ENCODE measurements around the gene PANK3. TPM values are rescaled to one million over a fixed set of nuclear protein-coding genes. Genes with fewer than 3 reads are reported as not detected.
"Not testable (repeated sequence)": the region's sequence is repeated elsewhere in the genome, so short reads cannot be mapped to it uniquely, and the experiment has no call there.

Gene PANK3
- total and polyA plus RNA-seq, 4 donors: 10.9 to 79.4 (median 42.4) TPM

- H3K9me3 ChIP-seq (ENCODE audit: control insufficient read depth in 4 of 4, low read length in 3 of 4); H3K27ac ChIP-seq (ENCODE audit: low read depth in 1 of 2, low read length in 2 of 2); H3K27me3 ChIP-seq (ENCODE audit: control insufficient read depth in 4 of 4, insufficient read depth in 4 of 4, low read length in 3 of 4); DNase-seq (ENCODE audit: low spot score); H3K4me3 ChIP-seq (ENCODE audit: low read depth in 1 of 3, low read length in 3 of 3); H3K9ac ChIP-seq (ENCODE audit: low read depth in 1 of 2, low read length in 2 of 2); H3K36me3 ChIP-seq (ENCODE audit: control insufficient read depth in 4 of 4, insufficient read depth in 3 of 4, low read depth in 1 of 4, low read length in 3 of 4): not testable (repeated sequence)
- H3K4me1 ChIP-seq (ENCODE audit: control insufficient read depth in 4 of 4, insufficient read depth in 4 of 4, low read length in 3 of 4): peaks cover 6 to 35% (median 22%) of the 10 kb centered on the region in 4 donors
- WGBS: 77% methylated on average over 1 of the region's 1 CpG
- TF ChIP-seq HNF4A (conservative IDR thresholded peaks at IDR 0.05): peak; percentile 27 to 29
These were observed 17.0 kb upstream of the PANK3 start for GRCh38 chr5:168596122-168596521.

- Histone ChIP-seq H3K27me3 (ENCODE audit: control insufficient read depth in 4 of 4, insufficient read depth in 4 of 4, low read length in 3 of 4) (no peaks in the 10 kb centered on the region), H3K36me3 (ENCODE audit: control insufficient read depth in 4 of 4, insufficient read depth in 3 of 4, low read depth in 1 of 4, low read length in 3 of 4) (no peaks in the 10 kb centered on the region), H3K4me1 (ENCODE audit: control insufficient read depth in 4 of 4, insufficient read depth in 4 of 4, low read length in 3 of 4) (peaks cover 9 to 30% (median 20%) of the 10 kb centered on the region in 4 donors), H3K9ac (ENCODE audit: low read depth in 1 of 2, low read length in 2 of 2) (peak overlapping the region; percentile 64 to 97), H3K4me3 (ENCODE audit: low read depth in 1 of 3, low read length in 3 of 3) (peak overlapping the region in 1 of 3 donors; percentile 11), H3K27ac (ENCODE audit: low read depth in 1 of 2, low read length in 2 of 2) (peak overlapping the region; percentile 91 to 98), H3K9me3 (ENCODE audit: control insufficient read depth in 4 of 4, low read length in 3 of 4) (no peaks in the 10 kb centered on the region)
- peak; percentile 83 for TF ChIP-seq ZBTB33 (IDR thresholded peaks at IDR 0.05)
- peak; percentile 47 for TF ChIP-seq TAF1 (conservative IDR thresholded peaks at IDR 0.05)
- peak; percentile 69 for TF ChIP-seq YY1 (IDR thresholded peaks at IDR 0.05)
- peak; percentile 55 for TF ChIP-seq NR2F2 (IDR thresholded peaks at IDR 0.05)
- TF ChIP-seq EGR1 (IDR thresholded peaks at IDR 0.05; ENCODE audit: low read depth in 2 of 2): peak in 1 of 2 donors; percentile 86
- no peak for TF ChIP-seq CTCF (IDR thresholded peaks at IDR 0.05; ENCODE audit: low read depth, low read length, missing input control)
- TF ChIP-seq MAX (IDR thresholded peaks at IDR 0.05): peak; percentile 86
- TF ChIP-seq RAD21 (IDR thresholded peaks at IDR 0.05): peak; percentile 59 to 64
- TF ChIP-seq JUND (IDR thresholded peaks at IDR 0.05): peak; percentile 84 to 92
- TF ChIP-seq REST (IDR thresholded peaks at IDR 0.05): peak; percentile 87
- TF ChIP-seq FOXA1 (IDR thresholded peaks at IDR 0.05): peak; percentile 99
- peak in 1 of 2 donors; percentile 65 for TF ChIP-seq GABPA (IDR thresholded peaks at IDR 0.05 in 1 of 2, conservative IDR thresholded peaks at IDR 0.05 in 1 of 2)
- peak; percentile 89 to 95 for TF ChIP-seq RXRA (IDR thresholded peaks at IDR 0.05)
- peak; percentile 99 for TF ChIP-seq FOXA2 (IDR thresholded peaks at IDR 0.05)
- TF ChIP-seq SP1 (IDR thresholded peaks at IDR 0.05): peak; percentile 95
- peak; percentile 60 for TF ChIP-seq HNF4G (IDR thresholded peaks at IDR 0.05)
- TF ChIP-seq HNF4A (conservative IDR thresholded peaks at IDR 0.05): peak; percentile 83 to 91
- TF ChIP-seq ATF3 (IDR thresholded peaks at IDR 0.05): peak; percentile 68
- WGBS: 27% methylated on average over 1 of the region's 1 CpG
- DNase-seq (ENCODE audit: low spot score): peak; percentile 53
These were observed 12.8 kb upstream of the PANK3 start for GRCh38 chr5:168592014-168592368.

All from liver (tissue), 9 donors.